Measurements from ENCODE around the gene MPHOSPH6. TPM values are rescaled to one million over a fixed set of nuclear protein-coding genes. Genes with fewer than 3 reads are reported as not detected.
"Not testable (repeated sequence)": the region's sequence is repeated elsewhere in the genome, so short reads cannot be mapped to it uniquely, and the experiment has no call there.

MPHOSPH6 gene
- total and polyA plus RNA-seq, 2 donors (not counting 3 experiments of a cell fraction or from before 2014, with no cell fraction given): 10.9 to 32.0 TPM

- Histone ChIP-seq H3K9me3 (replicated peaks; ENCODE audit: control insufficient read depth, insufficient read depth, low read length) (no peaks in the 10 kb centered on the region), H3K27ac (ENCODE audit: insufficient read depth, low read depth, low read length) (no peak overlapping the region), H3K4me2 (ENCODE audit: insufficient read depth, low read length) (no peak overlapping the region), H3K27me3 (ENCODE audit: control insufficient read depth in 2 of 2, insufficient read depth in 2 of 2, low read length in 2 of 2) (peaks cover 0 to 5% of the 10 kb centered on the region in 2 experiments), H3K36me3 (ENCODE audit: control insufficient read depth in 2 of 2, extremely low read depth in 1 of 2, insufficient read depth in 2 of 2, low read length in 2 of 2) (no peaks in the 10 kb centered on the region), H3K9me1 (replicated peaks; ENCODE audit: control insufficient read depth, extremely low read depth, insufficient read depth, low read length) (no peaks in the 10 kb centered on the region), H3K4me3 (replicated peaks in 1 of 3; ENCODE audit: insufficient read depth in 1 of 3, low read depth in 1 of 3, low read length in 3 of 3) (no peak overlapping the region), H4K20me1 (replicated peaks; ENCODE audit: control insufficient read depth, extremely low read depth, insufficient read depth, low read length) (no peaks in the 10 kb centered on the region), H3K79me2 (ENCODE audit: control insufficient read depth, insufficient read depth, low read length) (no peaks in the 10 kb centered on the region), H3K4me1 (ENCODE audit: control insufficient read depth, extremely low read depth, insufficient read depth, low read length) (no peaks in the 10 kb centered on the region), H2AFZ (ENCODE audit: low read depth, low read length) (no peak overlapping the region), H3K9ac (replicated peaks; ENCODE audit: extremely low read depth, insufficient read depth, low read length) (no peak overlapping the region)
- dilution Hi-C loops (cut with MboI; ENCODE audit: extremely low pct_ligation_motif_present, low sequenced_read_pairs) (no loop called here), intact Hi-C loops (cut with micrococcal nuclease) (no loop called here)
- DNase-seq (ENCODE audit: low read depth, low spot score): no peak
- no peak for TF ChIP-seq MYC (IDR thresholded peaks at IDR 0.05; ENCODE audit: low read depth, low read length)
- no peak for TF ChIP-seq POLR2A (IDR thresholded peaks at IDR 0.05; ENCODE audit: low read depth, low read length)
- TF ChIP-seq FOS (IDR thresholded peaks at IDR 0.05; ENCODE audit: borderline replicate concordance, insufficient read depth, low read length): no peak
- no peak for TF ChIP-seq POLR2AphosphoS5 (IDR thresholded peaks at IDR 0.05; ENCODE audit: insufficient read depth, low read depth, low read length)
- TF ChIP-seq JUN (IDR thresholded peaks at IDR 0.05; ENCODE audit: borderline replicate concordance, insufficient read depth, insufficient read length, low read depth): no peak
- TF ChIP-seq EZH2 (IDR thresholded peaks at IDR 0.05; ENCODE audit: borderline replicate concordance, low read depth, low read length, severe bottlenecking): no peak
- no peak for TF ChIP-seq CTCF (IDR thresholded peaks at IDR 0.05; ENCODE audit: extremely low read depth in 1 of 2, insufficient read depth in 1 of 2, low read depth in 1 of 2, low read length in 2 of 2)
- TF ChIP-seq GATA2 (IDR thresholded peaks at IDR 0.05; ENCODE audit: insufficient read depth, insufficient read length, low read depth, low read length): no peak
- no TSS peak for BruUV-seq (replicated peaks)
- no peak for FAIRE-seq
- POLR2A ChIA-PET: no interaction called here
- CTCF ChIA-PET: interaction anchor here (1.0 to 1.8 kb wide), 2 partner anchors 11 to 15 kb away, joined by 3 to 8 read pairs; no protein-coding TSS in a partner anchor
Measured at GRCh38 chr16:82219298-82219697, 49.3 kb upstream of the MPHOSPH6 start.

GRCh38 chr16:82209314-82209713 is 39.3 kb upstream of the MPHOSPH6 start:
- H4K20me1 ChIP-seq (replicated peaks; ENCODE audit: control insufficient read depth, extremely low read depth, insufficient read depth, low read length); intact Hi-C loops (cut with micrococcal nuclease); CTCF ChIA-PET; H2AFZ ChIP-seq (ENCODE audit: low read depth, low read length); H3K4me3 ChIP-seq (replicated peaks in 1 of 3; ENCODE audit: insufficient read depth in 1 of 3, low read depth in 1 of 3, low read length in 3 of 3); H3K4me2 ChIP-seq (ENCODE audit: insufficient read depth, low read length); H3K27ac ChIP-seq (ENCODE audit: insufficient read depth, low read depth, low read length); DNase-seq (ENCODE audit: low read depth, low spot score); POLR2A ChIA-PET; H3K4me1 ChIP-seq (ENCODE audit: control insufficient read depth, extremely low read depth, insufficient read depth, low read length); H3K79me2 ChIP-seq (ENCODE audit: control insufficient read depth, insufficient read depth, low read length); H3K36me3 ChIP-seq (ENCODE audit: control insufficient read depth in 2 of 2, extremely low read depth in 1 of 2, insufficient read depth in 2 of 2, low read length in 2 of 2); FAIRE-seq; H3K9me1 ChIP-seq (replicated peaks; ENCODE audit: control insufficient read depth, extremely low read depth, insufficient read depth, low read length); dilution Hi-C loops (cut with MboI; ENCODE audit: extremely low pct_ligation_motif_present, low sequenced_read_pairs); H3K27me3 ChIP-seq (ENCODE audit: control insufficient read depth in 2 of 2, insufficient read depth in 2 of 2, low read length in 2 of 2); H3K9ac ChIP-seq (replicated peaks; ENCODE audit: extremely low read depth, insufficient read depth, low read length); BruUV-seq (replicated peaks); H3K9me3 ChIP-seq (replicated peaks; ENCODE audit: control insufficient read depth, insufficient read depth, low read length): not testable (repeated sequence)

Measured in endothelial cell of umbilical vein (primary cell).